ENCODE results near the gene TTC4. TPM values are rescaled to one million over a fixed set of nuclear protein-coding genes. Genes with fewer than 3 reads are reported as not detected.
A peak's percentile ranks its signal among the peaks of the same experiment; 100 is the strongest.
"Not testable (repeated sequence)": the region's sequence is repeated elsewhere in the genome, so short reads cannot be mapped to it uniquely, and the experiment has no call there.

TTC4 gene
- total and polyA plus RNA-seq, 2 experiments from 2014 or later, result 25.1 to 33.6 TPM

DNA sequence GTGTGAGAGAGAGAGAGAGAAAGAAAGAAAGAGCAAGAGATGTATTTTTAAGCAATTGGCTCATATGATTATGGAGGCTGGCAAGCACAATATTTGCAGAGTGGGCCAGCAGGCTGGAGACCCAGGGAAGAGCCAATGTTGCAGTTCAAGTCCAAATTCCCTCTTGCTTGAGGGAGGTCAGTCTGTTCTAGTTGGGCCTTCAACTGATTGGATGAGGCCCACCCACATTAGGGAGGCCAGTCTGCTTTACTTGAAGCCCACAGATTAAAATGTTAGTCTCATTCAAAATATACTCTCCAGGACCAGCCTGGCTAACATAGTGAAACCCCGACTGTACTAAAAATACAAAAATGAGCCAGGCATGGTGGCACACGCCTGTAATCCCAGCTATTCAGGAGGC is 57.3 kb downstream of the TTC4 start (continued):
- TF ChIP-seq, protein P1, sequence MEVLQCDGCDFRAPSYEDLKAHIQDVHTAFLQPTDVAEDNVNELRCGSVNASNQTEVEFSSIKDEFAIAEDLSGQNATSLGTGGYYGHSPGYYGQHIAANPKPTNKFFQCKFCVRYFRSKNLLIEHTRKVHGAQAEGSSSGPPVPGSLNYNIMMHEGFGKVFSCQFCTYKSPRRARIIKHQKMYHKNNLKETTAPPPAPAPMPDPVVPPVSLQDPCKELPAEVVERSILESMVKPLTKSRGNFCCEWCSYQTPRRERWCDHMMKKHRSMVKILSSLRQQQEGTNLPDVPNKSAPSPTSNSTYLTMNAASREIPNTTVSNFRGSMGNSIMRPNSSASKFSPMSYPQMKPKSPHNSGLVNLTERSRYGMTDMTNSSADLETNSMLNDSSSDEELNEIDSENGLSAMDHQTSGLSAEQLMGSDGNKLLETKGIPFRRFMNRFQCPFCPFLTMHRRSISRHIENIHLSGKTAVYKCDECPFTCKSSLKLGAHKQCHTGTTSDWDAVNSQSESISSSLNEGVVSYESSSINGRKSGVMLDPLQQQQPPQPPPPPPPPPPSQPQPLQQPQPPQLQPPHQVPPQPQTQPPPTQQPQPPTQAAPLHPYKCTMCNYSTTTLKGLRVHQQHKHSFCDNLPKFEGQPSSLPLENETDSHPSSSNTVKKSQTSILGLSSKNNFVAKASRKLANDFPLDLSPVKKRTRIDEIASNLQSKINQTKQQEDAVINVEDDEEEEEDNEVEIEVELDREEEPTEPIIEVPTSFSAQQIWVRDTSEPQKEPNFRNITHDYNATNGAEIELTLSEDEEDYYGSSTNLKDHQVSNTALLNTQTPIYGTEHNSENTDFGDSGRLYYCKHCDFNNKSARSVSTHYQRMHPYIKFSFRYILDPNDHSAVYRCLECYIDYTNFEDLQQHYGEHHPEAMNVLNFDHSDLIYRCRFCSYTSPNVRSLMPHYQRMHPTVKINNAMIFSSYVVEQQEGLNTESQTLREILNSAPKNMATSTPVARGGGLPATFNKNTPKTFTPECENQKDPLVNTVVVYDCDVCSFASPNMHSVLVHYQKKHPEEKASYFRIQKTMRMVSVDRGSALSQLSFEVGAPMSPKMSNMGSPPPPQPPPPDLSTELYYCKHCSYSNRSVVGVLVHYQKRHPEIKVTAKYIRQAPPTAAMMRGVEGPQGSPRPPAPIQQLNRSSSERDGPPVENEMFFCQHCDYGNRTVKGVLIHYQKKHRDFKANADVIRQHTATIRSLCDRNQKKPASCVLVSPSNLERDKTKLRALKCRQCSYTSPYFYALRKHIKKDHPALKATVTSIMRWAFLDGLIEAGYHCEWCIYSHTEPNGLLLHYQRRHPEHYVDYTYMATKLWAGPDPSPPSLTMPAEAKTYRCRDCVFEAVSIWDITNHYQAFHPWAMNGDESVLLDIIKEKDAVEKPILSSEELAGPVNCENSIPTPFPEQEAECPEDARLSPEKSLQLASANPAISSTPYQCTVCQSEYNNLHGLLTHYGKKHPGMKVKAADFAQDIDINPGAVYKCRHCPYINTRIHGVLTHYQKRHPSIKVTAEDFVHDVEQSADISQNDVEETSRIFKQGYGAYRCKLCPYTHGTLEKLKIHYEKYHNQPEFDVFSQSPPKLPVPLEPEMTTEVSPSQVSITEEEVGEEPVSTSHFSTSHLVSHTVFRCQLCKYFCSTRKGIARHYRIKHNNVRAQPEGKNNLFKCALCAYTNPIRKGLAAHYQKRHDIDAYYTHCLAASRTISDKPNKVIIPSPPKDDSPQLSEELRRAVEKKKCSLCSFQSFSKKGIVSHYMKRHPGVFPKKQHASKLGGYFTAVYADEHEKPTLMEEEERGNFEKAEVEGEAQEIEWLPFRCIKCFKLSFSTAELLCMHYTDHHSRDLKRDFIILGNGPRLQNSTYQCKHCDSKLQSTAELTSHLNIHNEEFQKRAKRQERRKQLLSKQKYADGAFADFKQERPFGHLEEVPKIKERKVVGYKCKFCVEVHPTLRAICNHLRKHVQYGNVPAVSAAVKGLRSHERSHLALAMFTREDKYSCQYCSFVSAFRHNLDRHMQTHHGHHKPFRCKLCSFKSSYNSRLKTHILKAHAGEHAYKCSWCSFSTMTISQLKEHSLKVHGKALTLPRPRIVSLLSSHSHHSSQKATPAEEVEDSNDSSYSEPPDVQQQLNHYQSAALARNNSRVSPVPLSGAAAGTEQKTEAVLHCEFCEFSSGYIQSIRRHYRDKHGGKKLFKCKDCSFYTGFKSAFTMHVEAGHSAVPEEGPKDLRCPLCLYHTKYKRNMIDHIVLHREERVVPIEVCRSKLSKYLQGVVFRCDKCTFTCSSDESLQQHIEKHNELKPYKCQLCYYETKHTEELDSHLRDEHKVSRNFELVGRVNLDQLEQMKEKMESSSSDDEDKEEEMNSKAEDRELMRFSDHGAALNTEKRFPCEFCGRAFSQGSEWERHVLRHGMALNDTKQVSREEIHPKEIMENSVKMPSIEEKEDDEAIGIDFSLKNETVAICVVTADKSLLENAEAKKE (CRISPR knock-in tag; IDR thresholded peaks at IDR 0.05), result no peak
- TF ChIP-seq NANOG (IDR thresholded peaks at IDR 0.05; ENCODE audit: borderline replicate concordance), result no peak
- TF ChIP-seq, protein P2, sequence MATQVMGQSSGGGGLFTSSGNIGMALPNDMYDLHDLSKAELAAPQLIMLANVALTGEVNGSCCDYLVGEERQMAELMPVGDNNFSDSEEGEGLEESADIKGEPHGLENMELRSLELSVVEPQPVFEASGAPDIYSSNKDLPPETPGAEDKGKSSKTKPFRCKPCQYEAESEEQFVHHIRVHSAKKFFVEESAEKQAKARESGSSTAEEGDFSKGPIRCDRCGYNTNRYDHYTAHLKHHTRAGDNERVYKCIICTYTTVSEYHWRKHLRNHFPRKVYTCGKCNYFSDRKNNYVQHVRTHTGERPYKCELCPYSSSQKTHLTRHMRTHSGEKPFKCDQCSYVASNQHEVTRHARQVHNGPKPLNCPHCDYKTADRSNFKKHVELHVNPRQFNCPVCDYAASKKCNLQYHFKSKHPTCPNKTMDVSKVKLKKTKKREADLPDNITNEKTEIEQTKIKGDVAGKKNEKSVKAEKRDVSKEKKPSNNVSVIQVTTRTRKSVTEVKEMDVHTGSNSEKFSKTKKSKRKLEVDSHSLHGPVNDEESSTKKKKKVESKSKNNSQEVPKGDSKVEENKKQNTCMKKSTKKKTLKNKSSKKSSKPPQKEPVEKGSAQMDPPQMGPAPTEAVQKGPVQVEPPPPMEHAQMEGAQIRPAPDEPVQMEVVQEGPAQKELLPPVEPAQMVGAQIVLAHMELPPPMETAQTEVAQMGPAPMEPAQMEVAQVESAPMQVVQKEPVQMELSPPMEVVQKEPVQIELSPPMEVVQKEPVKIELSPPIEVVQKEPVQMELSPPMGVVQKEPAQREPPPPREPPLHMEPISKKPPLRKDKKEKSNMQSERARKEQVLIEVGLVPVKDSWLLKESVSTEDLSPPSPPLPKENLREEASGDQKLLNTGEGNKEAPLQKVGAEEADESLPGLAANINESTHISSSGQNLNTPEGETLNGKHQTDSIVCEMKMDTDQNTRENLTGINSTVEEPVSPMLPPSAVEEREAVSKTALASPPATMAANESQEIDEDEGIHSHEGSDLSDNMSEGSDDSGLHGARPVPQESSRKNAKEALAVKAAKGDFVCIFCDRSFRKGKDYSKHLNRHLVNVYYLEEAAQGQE (IDR thresholded peaks at IDR 0.05; ENCODE audit: unreplicated experiment), result no peak

GRCh38 chr1:54774820-54775498 is 59.3 kb downstream of the TTC4 start:
- TF ChIP-seq CTCF (conservative IDR thresholded peaks at IDR 0.05; ENCODE audit: low read depth in 2 of 2) (no peak), POLR2AphosphoS5 (IDR thresholded peaks at IDR 0.05; ENCODE audit: low read depth) (peak; percentile 77)
- DNase-seq (ENCODE audit: low spot score), result peak; percentile 95
- Histone ChIP-seq H3K27me3 (ENCODE audit: insufficient read depth) (peaks cover 8% of the 10 kb centered on the region), H3K4me2 (peak overlapping the region; percentile 5; the same call in 1 of the 2 replicates), H4K20me1 (replicated peaks; ENCODE audit: insufficient read depth) (no peaks in the 10 kb centered on the region), H3K36me3 (ENCODE audit: insufficient read depth) (no peaks in the 10 kb centered on the region), H3F3A (replicated peaks; ENCODE audit: low read depth) (no peaks in the 10 kb centered on the region), H2AFZ (peak overlapping the region; percentile 52; the same call in 1 of the 2 replicates), H3K4me1 (ENCODE audit: insufficient read depth) (no peaks in the 10 kb centered on the region), H3K4me3 (no peak overlapping the region), H3K79me2 (replicated peaks; ENCODE audit: insufficient read depth) (no peaks in the 10 kb centered on the region), H3K27ac (ENCODE audit: low read depth) (no peak overlapping the region), H3K9me2 (ENCODE audit: insufficient read depth) (peaks cover 3% of the 10 kb centered on the region; the same call in 1 of the 2 replicates)
- no peak overlapping the region for H3K27ac Mint-ChIP-seq
- H3K4me3 Mint-ChIP-seq, result peak overlapping the region; percentile 22; the same call in 2 of the 3 replicates
- H3K9me3 Mint-ChIP-seq, result no peaks in the 10 kb centered on the region; the same call in 1 of the 3 replicates
- no peaks in the 10 kb centered on the region for H3K36me3 Mint-ChIP-seq (ENCODE audit: low read depth)
- peak; percentile 100 for ATAC-seq
- peaks cover 9% of the 10 kb centered on the region for H3K27me3 Mint-ChIP-seq (ENCODE audit: insufficient read depth, low read depth, poor library complexity)
- peaks cover 7% of the 10 kb centered on the region; the same call in 2 of the 3 replicates for H3K4me1 Mint-ChIP-seq

GRCh38 chr1:54775828-54776721 is 60.4 kb downstream of the TTC4 start:
- peaks cover 19% of the 10 kb centered on the region for H3K27me3 ChIP-seq (ENCODE audit: insufficient read depth)
- H3K4me3 Mint-ChIP-seq; H3F3A ChIP-seq (replicated peaks; ENCODE audit: low read depth); H3K27ac Mint-ChIP-seq; H3K36me3 Mint-ChIP-seq (ENCODE audit: low read depth); H2AFZ ChIP-seq; ATAC-seq; H3K4me1 ChIP-seq (ENCODE audit: insufficient read depth); H3K4me3 ChIP-seq; H3K9me3 Mint-ChIP-seq; H3K4me1 Mint-ChIP-seq; H3K9me2 ChIP-seq (ENCODE audit: insufficient read depth); H3K36me3 ChIP-seq (ENCODE audit: insufficient read depth); H3K27ac ChIP-seq (ENCODE audit: low read depth); DNase-seq (ENCODE audit: low spot score); H3K79me2 ChIP-seq (replicated peaks; ENCODE audit: insufficient read depth); H3K4me2 ChIP-seq; H4K20me1 ChIP-seq (replicated peaks; ENCODE audit: insufficient read depth): not testable (repeated sequence)
- H3K27me3 Mint-ChIP-seq (ENCODE audit: insufficient read depth, low read depth, poor library complexity), result peaks cover 19% of the 10 kb centered on the region

Measured in GM23338 (cell line).